GM23338 (cell line): ENCODE results near the gene MTMR3.

ENCODE experiments used
- CREB1 ChIP-seq: fragments of 250-450 bp; sonication (Bioruptor Pico); IDR thresholded peaks from 2 replicates; pipeline ENCODE4 v1.5.0; 2020; ENCODE audit warnings: low read depth, mild to moderate bottlenecking, moderate library complexity
- EZH2 ChIP-seq: fragments of 200-600 bp; sonication (generic); IDR thresholded peaks from one replicate; pipeline ENCODE4 v1.8.0; 2017; ENCODE audit warnings: antibody characterized with exemption, mild to moderate bottlenecking, low read depth; ENCODE audit not compliant: unreplicated experiment
- JUNB ChIP-seq: IDR thresholded peaks from one replicate; pipeline ENCODE4 v1.6.1; 2016; ENCODE audit warnings: antibody characterized with exemption; ENCODE audit not compliant: unreplicated experiment
- POLR2AphosphoS5 ChIP-seq: IDR thresholded peaks from 2 replicates; pipeline ENCODE4 v1.6.1; 2016; ENCODE audit warnings: antibody characterized with exemption, low read depth
- REST ChIP-seq: IDR thresholded peaks from one replicate; pipeline ENCODE4 v1.6.1; 2018; ENCODE audit warnings: antibody characterized with exemption; ENCODE audit not compliant: unreplicated experiment
- ZNF114 ChIP-seq: fragments of 250-450 bp; sonication (Bioruptor Pico); IDR thresholded peaks from 2 replicates; pipeline ENCODE4 v1.5.0; 2020; ENCODE audit warnings: mild to moderate bottlenecking, moderate library complexity
- TF ChIP-seq, protein P1 (sequence below), 2 experiments: fragments of 200-600 bp in 1 of 2; sonication (generic) in 1 of 2; conservative IDR thresholded peaks; 2 replicates each; pipeline versions ENCODE4 v1.5.1 to v1.6.1; 2016 to 2017; ENCODE audit warnings: antibody characterized with exemption in 2 of 2, low read depth in 2 of 2, mild to moderate bottlenecking in 2 of 2, moderate library complexity in 1 of 2
- TF ChIP-seq, protein P2 (sequence below): IDR thresholded peaks from 2 replicates; pipeline ENCODE4 v1.6.1; 2016; ENCODE audit warnings: antibody characterized with exemption

- TF ChIP-seq, protein P1, sequence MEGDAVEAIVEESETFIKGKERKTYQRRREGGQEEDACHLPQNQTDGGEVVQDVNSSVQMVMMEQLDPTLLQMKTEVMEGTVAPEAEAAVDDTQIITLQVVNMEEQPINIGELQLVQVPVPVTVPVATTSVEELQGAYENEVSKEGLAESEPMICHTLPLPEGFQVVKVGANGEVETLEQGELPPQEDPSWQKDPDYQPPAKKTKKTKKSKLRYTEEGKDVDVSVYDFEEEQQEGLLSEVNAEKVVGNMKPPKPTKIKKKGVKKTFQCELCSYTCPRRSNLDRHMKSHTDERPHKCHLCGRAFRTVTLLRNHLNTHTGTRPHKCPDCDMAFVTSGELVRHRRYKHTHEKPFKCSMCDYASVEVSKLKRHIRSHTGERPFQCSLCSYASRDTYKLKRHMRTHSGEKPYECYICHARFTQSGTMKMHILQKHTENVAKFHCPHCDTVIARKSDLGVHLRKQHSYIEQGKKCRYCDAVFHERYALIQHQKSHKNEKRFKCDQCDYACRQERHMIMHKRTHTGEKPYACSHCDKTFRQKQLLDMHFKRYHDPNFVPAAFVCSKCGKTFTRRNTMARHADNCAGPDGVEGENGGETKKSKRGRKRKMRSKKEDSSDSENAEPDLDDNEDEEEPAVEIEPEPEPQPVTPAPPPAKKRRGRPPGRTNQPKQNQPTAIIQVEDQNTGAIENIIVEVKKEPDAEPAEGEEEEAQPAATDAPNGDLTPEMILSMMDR (conservative IDR thresholded peaks at IDR 0.05; ENCODE audit: low read depth in 2 of 2): no peak
- no peak for TF ChIP-seq JUNB
- TF ChIP-seq EZH2: no peak
- TF ChIP-seq CREB1 (CRISPR knock-in tag): no peak
- TF ChIP-seq POLR2AphosphoS5: no peak
- TF ChIP-seq, protein P2, sequence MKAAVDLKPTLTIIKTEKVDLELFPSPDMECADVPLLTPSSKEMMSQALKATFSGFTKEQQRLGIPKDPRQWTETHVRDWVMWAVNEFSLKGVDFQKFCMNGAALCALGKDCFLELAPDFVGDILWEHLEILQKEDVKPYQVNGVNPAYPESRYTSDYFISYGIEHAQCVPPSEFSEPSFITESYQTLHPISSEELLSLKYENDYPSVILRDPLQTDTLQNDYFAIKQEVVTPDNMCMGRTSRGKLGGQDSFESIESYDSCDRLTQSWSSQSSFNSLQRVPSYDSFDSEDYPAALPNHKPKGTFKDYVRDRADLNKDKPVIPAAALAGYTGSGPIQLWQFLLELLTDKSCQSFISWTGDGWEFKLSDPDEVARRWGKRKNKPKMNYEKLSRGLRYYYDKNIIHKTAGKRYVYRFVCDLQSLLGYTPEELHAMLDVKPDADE: no peak
- no peak for TF ChIP-seq REST
- no peak for TF ChIP-seq ZNF114
Observed at GRCh38 chr22:29854432-29854831, 28.5 kb upstream of the MTMR3 start.
